GM19193 (cell line): ENCODE results near the gene TMC2.

Source experiments
- POLR2A ChIP-seq: IDR thresholded peaks from 4 replicates; pipeline ENCODE4 v1.6.1; 2011; ENCODE audit not compliant: insufficient read depth, insufficient read length; ENCODE audit errors: extremely low read depth

The TMC2 gene

DNA sequence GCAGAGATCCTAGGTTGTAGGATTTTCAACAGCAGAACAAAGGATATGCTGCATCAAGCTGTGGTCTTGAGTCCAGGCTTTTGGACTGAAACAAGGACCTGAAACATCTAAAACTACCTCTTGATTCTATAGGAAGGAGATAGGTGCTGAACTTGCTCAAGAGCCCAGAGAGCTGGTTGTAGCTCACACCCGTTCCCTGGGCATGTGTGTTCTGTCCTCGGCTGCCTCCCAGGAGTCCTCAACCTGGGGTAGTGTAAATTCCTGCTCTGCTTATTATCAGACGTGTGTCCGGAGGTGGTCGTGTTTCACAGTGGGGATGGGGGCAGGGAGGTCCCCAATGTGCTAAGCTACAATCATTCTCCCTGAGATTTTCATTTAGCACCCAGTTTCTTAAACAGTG is 120.9 kb downstream of the TMC2 start:
- peak; percentile 41 for TF ChIP-seq POLR2A

DNA sequence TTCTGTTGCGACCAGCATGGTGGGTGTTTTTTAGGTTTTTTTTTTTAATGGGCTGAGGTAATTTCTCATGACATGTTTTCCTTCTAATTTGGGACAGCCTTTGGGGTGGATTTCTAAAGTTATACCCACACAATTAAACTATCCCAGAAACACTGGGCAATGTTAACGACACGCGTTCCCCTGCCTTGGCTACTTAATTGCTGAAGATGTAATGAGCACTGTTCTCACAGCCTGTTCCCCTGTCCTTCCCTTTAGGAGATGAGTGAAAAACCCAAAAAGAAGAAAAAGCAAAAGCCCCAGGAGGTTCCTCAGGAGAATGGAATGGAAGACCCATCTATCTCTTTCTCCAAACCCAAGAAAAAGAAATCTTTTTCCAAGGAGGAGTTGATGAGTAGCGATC is 121.3 kb downstream of the TMC2 start:
- TF ChIP-seq POLR2A, result no peak

DNA sequence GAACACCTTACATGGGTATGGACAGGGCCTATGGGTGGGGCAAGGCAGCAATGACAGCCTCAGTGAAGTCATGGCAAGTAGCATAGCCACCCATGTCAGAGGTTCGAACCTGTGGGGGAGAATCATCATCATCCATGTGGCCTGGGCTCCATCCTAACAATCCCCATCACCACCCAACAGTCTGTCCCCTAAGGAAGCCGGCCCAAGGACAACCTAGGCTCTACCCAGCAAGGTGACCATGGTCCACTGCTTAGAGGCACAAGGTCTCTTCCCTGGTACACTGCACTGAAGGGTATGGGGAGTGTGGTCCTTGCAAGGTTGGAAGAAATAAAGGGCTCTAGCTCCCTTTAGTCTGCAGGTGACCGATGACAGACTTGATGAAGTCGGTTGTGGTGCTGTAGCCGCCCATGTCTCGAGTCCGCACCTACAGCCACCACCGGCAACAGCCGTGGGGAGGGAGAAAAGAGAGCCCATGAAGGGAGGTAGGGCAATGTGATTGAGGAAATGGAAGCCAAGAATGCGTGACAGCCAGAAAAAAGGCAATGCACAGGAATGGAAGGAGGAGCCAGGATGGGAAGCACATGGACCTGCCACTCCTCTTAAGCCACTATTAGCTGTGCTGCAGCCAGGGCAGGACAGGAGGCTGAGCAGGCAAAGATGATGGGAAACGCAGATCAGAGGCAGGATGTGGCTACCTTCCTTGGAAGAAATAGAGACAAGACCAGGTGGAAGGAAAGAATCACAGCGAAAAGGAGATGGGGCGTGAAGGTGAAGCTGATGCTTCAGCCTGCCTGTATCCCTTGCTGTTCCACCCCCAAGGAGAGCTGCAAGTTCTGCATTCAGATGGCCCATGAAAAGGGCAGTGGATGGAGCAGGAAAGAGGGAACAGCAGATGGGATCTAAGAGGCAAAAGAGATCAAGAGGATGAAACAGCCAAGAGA is 122.3 kb downstream of the TMC2 start:
- TF ChIP-seq POLR2A, result peak; percentile 31

DNA sequence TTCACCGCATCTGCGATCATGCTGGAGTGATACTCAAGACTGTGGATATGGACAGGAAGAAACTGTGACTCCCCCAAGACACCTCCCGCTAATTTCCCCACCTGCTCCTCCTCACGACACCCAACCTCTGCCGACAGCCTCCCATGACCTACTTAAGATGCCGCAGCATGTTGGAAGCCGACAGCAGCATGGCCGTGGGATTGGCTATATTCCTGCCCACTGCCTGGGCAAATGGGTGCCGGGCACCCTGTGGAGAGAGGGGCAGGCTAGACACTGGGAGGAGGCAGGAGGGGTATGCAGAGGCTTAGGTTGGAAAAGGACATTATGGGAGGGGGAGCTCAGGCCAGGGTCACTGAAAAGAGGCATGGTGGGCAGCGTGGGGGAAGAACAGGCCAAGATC is 123.2 kb downstream of the TMC2 start:
- TF ChIP-seq POLR2A, result no peak

DNA sequence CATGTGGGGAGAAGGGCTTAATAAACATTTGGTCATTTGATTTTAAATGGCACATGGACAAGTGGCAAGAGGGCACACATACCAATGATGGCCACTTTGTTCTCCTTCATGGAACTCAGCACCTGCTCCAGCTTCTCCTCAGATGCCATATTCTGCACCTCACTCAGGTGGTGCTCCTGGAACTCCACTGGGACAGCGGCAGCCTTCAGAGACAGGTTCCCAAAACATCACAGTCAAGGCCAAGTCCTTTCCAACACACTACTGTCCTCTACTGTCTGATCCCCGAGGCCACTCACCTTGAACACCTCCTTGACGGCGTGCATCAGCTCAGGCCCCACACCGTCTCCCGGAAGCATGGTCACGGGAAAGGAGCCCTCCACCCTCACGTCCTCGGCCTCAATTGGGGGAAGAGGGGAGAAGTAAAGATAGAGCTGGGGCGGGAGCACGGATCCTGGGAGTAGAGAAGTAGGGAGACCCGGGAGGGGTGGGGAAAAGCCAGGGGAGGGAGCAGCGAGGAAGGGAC is 127.1 kb downstream of the TMC2 start:
- TF ChIP-seq POLR2A, result no peak

DNA sequence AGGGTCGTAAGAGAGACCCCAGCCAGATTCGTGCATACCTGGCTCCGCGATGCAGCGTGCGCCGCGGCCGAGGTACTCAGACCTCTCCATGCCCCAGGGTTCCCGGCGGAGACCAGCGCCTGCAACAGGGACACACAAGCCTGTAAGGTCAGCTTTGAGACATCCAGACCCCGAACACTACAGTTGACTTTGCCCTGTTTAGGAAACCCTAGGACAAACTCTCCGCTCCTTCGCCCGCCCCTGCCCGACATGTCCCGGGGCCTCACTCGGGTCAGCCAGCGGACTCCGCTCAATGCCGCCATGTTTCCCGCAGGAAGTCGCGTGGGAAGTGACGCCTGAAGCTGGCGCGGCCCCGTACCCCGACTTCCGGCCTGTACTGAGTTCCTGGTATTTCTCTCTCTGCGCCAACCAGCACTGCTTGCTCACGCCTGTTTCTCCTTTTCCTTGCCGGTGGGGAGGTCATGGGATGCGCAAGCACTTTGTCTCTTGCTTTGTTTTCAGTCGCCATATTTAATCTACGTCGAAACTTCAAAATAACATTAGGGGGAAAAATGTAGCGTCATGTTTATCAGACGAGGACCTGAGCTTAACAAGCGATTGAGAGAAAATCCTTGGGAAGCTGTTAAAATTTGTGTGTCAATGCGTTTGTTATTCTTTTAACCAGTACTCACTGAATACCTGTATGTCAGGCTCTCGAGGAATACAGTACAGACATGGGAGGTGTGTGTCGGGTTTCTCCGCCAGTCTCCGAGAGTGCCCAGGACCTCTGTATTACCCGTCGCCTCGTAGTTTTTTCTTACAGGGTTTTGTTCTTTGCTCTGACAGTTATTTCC is 127.7 kb downstream of the TMC2 start, which contains the start of gene IDH3B:
Gene IDH3B, minus strand, starts transcription at position 330 of the 833 bp plus-strand sequence. Its CDS starts 28 bp downstream, at position 302.
- peak; percentile 93 for TF ChIP-seq POLR2A

DNA sequence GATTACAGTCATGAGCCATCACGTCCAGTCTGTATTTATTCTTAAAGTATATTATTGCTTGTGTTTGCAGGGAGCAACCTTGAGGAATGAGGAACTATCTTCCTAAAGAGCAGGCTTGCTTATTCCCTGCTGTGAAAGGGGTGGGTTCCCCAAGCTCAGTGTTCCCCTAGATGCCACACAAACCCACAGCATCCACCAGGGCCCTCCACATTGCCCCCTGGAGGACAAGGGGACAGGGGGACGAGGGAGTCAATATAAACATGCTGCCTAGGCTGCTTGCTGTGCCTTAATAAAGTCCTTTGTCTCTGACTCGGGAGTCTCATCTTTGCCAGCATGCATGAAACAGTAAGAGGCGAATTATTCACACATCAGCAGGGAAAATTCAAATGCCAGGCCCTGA is 135.6 kb downstream of the TMC2 start:
- TF ChIP-seq POLR2A, result no peak

DNA sequence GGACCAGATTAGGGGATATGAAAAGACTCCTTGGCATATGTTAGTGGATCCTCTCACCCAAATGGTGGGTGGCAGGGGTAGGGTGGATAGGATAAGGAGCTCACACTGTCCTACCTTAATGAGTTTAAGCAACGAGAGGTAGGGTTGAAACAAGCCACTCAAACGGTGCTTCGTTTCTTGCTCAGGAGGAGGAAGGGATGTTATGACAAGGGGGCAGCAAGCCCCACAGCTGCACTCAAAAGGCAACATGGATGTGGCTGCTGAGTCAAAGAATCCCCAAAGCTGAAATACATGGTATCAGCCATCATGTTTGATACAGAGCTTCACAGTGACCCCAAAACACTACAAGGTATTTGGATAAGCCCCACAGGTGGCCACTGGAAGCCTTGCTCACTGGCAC is 136.1 kb downstream of the TMC2 start:
- no peak for TF ChIP-seq POLR2A

DNA sequence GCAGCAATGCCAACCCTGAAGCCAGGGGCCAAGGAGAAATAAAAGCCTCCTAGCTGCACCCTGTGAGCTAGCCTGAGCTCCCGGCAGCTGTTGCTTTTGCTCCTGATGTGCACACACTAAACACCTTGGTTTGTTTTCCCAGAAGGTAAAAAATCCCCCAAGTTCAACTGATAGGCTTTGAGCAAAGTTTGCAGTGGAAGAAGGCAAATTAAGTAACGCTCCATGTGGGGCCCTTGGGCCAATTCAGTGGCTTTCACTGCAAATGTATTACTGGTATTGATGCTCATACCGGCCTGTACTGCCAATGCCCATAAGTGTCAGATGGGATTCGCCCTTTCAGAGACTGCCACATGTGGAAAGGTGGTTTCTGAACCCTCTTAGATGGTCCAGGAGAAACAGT is 137.1 kb downstream of the TMC2 start:
- TF ChIP-seq POLR2A, result no peak

DNA sequence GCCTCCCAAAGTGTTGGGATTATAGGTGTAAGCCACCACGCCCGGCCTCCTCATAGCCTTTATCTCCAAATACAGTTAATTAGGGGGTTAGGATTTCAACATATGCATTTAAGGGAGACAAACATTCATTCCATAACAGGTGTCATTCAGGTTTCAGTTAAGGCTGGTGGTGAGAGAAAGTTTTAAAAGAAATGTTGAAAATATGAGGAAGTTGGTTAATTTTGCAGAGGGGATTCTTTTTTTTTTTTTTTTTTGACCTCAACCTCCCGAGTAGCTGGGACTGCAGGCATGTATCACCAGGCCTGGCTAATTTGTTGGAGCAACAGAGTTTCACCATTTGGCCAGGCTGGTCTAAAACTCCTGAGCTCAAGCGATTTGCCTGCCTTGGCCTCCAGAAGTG is 143.7 kb downstream of the TMC2 start:
- no peak for TF ChIP-seq POLR2A

DNA sequence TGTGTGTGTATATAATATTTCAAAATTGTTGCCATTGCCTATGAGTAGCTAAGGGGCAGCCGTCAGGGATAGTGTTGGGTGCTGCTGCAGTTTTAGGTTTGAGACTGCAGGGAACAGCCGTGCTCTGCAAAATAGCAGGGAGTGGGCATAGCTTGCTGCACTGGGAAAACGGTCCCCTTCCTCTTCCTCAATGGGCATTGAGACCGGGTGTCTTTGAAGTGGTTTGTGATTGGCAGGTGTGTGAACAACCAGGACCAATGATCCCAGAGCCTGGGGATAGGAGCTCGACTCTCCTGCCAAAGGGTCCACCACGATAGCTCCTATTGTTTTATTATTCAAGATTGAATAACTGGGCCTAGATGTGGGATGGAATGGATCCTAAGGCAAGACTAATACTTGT is 151.1 kb downstream of the TMC2 start:
- no peak for TF ChIP-seq POLR2A

DNA sequence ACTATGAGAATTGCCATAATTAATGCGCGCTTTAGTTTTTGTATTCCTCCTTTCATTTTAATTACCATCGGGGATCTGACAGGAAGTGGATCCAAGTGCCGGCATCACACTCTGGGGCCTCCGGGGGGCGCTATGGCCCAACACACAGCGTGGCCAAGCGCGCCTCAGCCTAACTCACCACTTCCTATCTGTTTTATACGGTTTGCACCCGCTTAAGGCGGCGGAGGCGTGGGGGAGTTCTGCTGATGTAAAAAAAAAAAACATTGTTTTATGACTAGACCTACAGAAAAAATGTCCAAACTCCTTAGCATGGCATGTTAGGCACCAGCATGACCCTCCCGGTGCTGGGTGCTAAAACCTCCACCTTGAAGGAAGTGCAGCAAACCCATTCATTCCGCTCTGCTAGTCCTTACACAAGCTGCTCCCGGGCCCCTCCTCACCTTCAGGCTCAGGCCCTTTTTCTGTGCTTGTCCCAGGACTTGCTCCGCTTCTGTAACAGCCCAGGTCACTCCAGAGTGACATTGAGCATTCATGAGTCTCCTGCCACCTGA is 151.7 kb downstream of the TMC2 start:
- no peak for TF ChIP-seq POLR2A

DNA sequence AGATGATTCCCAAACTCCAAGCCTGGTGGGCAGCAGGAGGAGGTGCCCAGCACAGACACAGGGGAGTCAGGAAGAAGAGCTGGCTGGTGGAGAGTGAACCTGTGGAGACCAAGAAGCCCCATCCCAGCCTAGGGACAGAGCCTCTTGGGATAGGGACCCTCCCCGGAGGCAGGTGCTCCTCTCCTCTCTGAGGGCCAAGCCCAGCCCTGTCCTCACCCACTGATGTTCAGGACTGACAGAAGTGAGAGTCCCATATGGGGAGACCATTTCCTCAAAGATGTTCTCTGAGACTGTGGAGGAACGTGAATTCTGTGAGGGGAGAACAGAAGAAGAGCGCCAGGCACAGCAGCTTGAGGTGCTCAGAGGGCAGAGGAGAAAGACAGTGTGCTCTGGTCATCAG is 153.8 kb downstream of the TMC2 start:
- TF ChIP-seq POLR2A, result no peak

DNA sequence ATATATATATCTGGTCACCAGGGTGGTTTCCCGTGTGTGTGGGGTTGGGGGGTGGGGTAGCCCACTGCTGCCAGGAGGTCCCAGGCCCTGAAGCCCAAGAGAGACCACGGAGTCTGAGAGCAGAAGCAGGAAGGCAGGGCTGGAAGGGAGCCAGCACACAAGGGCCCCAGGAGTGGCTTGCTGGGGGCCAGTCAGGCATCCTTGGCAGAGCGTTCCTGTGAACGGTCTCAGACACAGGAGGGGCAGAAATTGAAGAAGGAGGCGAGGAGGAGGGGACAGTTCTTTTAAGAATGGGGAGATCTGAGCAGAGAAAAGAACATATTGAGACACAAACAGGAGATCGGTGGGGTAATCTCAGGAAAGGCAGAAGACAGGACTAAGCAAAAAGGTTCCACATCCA is 154.3 kb downstream of the TMC2 start:
- no peak for TF ChIP-seq POLR2A

DNA sequence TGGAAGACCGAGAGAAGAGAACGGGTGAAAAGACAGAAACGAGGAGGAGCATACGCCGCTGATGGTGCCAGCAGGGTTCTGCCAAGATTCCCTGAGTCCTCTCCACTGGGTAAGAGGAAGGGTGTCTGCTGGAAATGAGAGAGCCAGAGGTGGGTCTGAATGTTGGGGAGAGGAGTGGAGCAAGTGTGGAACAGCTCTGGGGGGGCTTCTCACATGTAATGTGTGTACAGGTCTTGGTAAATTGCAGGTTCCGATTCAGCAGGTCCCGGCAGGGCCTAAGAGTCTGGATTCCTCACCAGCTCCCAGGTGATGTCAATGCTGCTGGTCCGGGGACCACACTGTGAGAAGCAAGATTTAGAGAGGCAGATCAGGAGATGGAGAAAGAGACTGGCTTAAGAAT is 154.8 kb downstream of the TMC2 start:
- no peak for TF ChIP-seq POLR2A
